ENCODE data around the gene ULK4.

The ULK4 gene

DNA sequence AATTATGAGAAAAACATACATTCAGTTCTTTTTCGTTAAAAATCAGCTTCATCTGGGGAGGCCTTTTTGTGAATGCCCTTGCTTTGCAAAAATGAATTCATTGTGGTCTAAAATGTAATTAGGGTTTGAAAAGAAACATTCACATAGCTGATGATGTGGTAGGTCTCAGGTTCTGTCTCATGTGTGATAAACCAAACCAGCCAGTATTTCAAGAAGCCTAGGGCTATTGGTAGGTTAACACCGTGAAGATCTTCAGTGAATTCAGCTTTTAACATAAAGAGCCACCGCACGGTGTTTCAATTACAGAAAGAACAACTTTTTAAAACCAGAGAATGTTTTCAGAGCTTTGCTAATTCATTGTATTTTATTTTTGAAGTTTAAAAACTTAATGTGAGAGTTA lies 720.7 kb downstream of the ULK4 start:
- no peak overlapping the region for H3K4me3 ChIP-seq (ENCODE audit: low read depth, low read length)

DNA sequence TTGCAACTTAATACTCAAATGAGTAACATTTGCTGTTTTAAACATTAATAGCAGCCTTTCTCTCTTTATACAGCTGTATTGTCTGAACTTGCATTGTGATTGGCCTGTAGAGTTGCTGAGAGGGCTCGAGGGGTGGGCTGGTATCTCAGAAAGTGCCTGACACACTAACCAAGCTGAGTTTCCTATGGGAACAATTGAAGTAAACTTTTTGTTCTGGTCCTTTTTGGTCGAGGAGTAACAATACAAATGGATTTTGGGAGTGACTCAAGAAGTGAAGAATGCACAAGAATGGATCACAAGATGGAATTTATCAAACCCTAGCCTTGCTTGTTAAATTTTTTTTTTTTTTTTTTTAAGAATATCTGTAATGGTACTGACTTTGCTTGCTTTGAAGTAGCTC lies 722.3 kb downstream of the ULK4 start:
- no peak overlapping the region for H3K4me3 ChIP-seq (ENCODE audit: low read depth, low read length)

DNA sequence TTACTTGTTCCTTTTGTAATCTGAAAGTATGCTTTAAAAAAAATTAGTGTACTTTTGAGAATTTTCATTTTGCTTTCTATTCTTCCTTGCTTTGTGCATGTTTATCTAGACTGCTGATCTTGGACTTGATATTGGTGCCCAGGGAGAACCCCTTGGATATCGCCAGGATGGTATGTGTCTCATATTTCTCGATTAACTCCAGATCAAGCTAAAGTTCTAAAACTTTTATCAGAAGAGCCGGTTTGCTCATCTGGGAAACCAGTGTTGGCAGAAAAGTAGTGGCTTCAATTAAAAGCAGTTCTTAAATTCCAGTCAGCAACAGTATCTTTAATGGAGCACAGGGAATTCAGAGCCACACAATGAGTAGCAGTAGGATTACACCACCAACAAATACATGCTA lies 724.0 kb downstream of the ULK4 start:
- no peak overlapping the region for H3K4me3 ChIP-seq (ENCODE audit: low read depth, low read length)

DNA sequence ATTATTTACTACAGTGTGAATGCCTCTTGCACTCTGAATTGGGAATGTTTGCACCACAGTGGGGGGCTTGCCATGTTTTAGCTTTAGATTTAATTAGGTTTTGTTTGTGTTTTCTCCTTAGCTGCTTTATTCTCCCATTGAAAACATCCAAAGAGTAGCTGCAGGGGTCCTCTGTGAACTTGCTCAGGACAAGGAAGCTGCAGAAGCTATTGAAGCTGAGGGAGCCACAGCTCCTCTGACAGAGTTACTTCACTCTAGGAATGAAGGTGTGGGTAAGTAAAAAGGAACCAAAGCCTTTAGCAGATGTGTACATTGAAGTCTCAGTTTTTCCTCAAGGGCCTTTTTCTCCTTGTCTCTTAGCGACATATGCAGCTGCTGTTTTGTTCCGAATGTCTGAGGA lies 725.7 kb downstream of the ULK4 start:
- H3K4me3 ChIP-seq (ENCODE audit: low read depth, low read length), result no peak overlapping the region

DNA sequence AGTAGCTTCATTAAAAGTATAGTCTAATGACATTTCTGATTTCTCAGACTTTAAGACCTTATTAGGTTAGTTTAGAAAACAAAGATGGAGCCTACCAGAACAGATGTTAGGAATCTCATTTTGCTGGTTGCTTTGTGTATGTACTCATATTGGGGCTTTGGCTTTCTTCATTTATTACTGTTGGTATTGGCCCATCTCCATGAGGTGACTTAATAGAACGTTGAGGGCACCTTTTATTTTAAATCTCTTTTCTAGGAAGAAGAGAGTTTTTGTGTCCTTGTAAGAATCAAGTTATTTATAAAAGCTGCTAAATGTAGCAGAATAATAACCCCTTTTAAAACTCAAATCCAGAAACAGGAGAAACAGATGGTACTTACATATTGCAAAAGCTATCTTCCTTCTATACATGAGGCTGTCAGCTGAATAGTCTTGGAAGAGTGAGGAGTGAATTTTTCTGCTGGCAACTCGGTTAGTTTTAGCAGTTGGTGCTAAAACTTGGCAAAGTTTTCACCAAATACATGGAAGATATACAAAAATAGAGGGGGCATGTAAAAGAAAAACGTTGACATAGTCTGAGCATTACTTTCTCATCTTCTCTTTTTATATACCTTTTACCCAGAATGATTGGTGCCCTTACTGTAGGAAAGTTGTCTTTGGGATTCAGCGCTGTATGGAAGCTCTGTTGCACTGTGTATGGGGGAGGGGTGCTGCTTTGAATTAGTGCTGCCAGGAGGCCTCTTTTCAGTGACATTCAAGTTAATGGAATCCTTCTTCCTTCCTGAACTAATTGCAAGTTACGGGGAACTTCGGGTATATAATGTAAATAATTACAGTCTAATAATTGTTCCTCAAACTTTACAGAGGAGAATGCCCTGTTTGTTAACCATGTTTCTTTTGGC lies 726.8 kb downstream of the ULK4 start:
- no peak overlapping the region for H3K4me3 ChIP-seq (ENCODE audit: low read depth, low read length)

DNA sequence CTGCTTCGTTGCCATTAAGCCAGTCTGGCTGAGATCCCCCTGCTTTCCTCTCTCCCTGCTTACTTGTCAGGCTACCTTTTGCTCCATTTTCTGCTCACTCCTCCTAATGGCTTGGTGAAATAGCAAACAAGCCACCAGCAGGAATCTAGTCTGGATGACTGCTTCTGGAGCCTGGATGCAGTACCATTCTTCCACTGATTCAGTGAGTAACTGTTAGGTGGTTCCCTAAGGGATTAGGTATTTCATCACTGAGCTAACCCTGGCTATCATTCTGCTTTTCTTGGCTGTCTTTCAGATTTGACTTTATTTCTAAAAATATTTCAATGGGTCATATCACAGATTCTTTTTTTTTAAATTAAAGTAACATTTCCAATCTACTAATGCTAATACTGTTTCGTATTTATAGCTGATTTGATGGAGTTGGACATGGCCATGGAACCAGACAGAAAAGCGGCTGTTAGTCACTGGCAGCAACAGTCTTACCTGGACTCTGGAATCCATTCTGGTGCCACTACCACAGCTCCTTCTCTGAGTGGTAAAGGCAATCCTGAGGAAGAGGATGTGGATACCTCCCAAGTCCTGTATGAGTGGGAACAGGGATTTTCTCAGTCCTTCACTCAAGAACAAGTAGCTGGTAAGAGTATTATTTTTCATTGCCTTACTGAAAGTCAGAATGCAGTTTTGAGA lies 737.6 kb downstream of the ULK4 start:
- no peak overlapping the region for H3K4me3 ChIP-seq (ENCODE audit: low read depth, low read length)

DNA sequence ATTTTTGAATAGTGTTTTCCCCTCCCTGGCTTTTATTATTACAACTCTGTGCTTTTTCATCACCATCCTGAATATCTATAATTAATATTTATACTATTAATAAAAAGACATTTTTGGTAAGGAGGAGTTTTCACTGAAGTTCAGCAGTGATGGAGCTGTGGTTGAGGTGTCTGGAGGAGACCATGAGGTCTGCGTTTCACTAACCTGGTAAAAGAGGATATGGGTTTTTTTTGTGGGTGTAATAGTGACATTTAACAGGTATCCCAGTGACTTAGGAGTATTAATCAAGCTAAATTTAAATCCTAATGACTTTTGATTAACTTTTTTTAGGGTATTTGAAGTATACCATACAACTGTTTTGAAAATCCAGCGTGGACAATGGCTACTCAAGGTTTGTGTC lies 738.2 kb downstream of the ULK4 start:
- H3K4me3 ChIP-seq (ENCODE audit: low read depth, low read length), result no peak overlapping the region

DNA sequence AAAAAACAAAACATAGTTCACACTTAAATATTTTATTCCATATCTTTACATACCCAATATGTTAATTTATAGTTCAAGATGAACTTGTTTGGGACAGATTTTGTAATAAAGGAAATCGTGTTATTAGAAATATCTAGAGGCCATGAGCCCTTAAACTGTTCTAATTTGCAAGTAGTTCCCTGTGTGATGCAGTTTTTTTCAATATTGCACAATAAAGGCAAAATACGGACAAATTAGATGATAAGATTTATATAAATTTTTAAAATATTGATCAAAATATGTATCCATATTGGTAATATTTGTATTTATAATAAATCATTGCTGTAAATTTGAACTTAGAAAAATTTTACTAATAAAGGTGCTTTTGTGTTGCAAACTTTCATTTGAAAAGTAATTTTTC lies 738.8 kb downstream of the ULK4 start:
- no peak overlapping the region for H3K4me3 ChIP-seq (ENCODE audit: low read depth, low read length)

DNA sequence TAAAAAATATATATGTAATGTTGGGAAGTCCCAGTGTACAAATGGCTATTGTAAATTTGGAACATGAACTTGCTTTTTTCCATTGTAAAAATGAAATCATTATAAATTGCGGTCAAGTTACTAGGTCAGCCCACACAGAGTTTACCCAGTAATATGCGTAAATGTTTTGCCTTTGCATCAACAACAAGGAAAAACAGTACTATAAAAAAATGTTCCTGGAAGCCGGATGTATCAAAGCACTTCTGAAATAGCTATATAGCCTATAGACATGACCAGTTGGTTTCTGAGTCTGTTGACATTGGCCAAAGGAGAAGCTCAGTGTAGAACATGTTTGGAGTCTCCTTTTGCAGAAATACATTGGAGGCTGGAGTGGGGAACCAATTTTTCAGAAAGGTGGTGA lies 739.4 kb downstream of the ULK4 start:
- H3K4me3 ChIP-seq (ENCODE audit: low read depth, low read length), result no peak overlapping the region

DNA sequence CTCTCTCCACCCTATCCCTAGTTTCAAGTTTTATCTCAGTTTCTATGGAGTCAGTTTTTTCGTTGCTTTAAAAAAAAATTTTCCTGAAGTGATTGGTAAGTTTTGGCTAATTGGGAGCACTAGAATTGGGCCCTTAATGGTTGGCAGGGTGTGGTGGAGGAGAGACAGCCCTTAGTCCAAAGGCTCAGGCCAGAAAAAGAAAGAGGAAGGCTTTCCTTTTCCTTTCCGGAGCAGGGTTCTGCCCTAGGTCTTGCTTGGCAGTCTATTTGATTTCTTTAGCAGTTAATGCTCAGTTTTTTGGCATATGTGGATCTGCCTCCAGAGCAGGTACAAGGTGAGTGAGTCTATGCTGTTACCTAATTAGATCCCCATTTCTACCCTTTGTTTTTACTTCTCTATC lies 739.9 kb downstream of the ULK4 start:
- no peak overlapping the region for H3K4me3 ChIP-seq (ENCODE audit: low read depth, low read length)

DNA sequence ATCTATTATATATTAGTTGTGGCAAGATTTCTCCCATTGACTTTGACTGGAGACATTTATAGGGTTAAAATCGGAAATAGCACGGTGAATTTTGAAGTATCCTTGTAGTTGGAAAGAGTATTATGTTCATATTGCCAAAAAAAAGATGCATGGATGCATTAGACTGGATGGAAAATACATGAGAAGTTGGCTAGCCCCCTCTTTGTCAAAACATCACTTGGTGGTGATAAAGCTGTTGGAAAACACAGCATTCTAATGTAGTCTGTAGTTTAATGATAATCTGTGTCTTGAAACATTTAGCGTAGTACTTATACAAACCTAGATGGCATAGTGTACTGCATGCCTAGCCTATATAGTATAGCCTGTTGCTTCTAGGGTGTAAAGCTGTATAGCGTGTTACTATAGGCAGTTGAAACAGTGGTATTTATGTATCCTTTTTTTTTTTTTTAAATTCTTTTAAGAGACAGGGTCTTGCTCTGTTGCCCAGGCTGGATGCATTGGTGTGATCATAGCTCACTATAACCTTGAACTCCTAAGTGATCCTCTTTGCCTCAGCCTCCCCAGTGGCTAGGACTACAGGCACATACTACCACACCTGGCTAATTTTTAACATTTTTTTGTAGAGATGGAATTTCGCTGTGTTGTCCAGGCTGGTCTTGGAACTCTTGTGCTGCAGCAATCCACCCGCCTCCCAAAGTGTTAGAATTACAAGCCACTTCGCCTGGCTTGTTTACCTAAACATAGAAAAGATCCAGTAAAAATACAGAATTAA lies 740.8 kb downstream of the ULK4 start:
- H3K4me3 ChIP-seq (ENCODE audit: low read depth, low read length), result no peak overlapping the region

DNA sequence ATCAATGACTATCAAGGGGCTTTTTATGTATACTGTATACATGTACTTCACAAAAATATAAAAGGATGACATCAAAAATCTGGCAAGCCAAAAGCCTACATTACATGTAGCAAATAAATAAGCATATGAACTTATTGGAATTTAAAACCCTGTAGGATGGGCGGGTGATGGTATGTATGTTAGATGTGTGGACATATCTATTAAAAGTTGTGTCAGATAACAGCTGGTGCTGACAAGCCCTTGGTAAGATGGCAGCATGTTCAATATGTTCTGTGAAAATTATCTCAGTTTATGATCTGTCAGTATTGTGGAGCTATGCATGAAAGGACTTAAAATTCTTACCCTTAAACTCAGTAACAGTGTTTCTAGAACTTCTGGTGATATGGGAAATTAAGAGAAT lies 742.5 kb downstream of the ULK4 start:
- H3K4me3 ChIP-seq (ENCODE audit: low read depth, low read length), result no peak overlapping the region

DNA sequence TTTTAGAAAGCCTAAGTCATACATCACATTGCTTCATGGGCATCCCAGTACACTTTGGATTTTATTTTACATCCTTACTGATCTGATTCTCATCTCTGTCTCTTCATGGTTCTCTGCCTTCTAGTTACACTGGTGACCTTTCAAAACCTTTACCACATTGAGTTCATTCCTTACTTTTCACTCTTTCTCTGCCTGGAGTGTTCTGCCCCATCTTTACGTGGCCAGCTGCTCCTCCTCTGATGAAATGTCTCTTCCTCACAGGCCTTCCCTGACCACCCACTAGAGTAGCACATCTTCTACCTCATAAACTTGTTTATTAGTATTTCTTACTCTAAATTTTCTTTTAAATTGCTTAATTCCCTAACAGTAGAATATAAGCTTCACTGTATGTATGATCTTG lies 744.9 kb downstream of the ULK4 start:
- no peak overlapping the region for H3K4me3 ChIP-seq (ENCODE audit: low read depth, low read length)

DNA sequence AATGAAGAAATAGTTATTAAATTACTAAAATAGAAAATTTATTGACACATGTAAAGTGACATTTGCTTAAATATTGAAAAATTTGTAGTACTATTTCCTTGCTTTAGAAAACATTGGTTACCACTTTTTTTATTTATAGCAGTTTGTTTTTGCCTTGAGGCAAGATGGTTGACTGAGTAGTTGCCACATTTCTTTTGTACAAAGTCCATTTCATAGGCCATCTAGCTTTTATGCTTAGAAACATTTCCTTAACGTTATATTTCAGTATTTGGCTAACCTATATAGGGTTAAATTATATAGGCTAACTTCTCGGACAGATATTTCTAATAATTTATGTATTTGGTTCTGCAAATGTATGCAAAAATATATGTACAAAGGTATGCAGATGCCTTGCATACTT lies 745.5 kb downstream of the ULK4 start:
- H3K4me3 ChIP-seq (ENCODE audit: low read depth, low read length), result no peak overlapping the region

DNA sequence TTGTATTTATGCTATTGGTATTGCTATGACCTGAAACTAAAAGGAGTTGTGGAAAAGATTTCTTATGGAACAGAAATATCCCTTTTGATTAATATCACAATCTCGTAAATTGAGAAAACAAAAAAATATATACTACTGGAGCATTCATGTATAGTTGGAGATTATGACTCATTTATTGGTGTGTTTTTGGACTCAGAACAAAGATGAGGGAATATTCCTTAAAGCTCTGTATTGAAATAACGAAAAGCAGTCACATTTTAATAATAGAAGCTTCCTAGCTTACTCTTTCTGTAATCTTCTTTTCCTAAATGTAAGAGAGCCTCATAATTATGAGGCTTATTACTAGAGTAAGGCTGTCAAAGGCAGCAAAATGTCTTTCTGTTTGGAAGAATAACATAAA lies 748.3 kb downstream of the ULK4 start:
- H3K4me3 ChIP-seq (ENCODE audit: low read depth, low read length), result no peak overlapping the region

DNA sequence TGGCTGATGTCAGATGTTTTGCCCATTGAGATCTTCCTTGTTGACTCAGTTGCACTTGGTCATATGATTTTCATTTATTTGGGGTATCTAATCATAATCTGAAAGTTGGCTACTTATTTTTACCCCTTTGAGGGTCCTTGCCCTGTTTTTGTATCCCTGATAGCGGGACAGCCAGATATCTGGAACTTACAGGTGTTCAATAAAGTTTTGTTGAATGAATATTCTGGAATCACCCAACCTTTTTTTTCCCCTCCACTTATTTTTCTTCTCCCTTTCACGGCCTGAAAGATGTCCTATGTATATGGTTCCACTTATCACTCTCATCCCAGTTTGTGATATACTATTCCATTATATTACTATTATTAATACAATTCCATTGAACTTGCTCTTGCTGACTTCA lies 749.8 kb downstream of the ULK4 start:
- no peak overlapping the region for H3K4me3 ChIP-seq (ENCODE audit: low read depth, low read length)

DNA sequence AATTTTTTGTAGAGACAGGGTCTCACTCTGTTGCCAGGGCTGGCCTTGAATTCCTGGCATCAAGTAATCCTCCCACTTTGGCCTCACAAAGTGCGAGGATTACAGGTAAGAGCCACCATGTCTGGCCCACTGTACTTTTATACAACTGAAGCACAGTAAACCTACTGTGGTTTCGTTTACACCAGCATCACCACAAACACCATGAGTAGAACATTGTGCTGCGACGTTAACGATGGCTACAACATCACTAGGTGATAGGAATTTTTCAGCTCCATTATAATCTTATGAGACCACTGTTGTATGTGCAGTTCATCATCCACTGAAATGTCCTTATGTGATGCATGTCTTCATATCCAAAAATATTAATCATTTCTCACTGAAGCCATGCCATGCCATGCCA lies 750.9 kb downstream of the ULK4 start:
- H3K4me3 ChIP-seq (ENCODE audit: low read depth, low read length), result no peak overlapping the region

DNA sequence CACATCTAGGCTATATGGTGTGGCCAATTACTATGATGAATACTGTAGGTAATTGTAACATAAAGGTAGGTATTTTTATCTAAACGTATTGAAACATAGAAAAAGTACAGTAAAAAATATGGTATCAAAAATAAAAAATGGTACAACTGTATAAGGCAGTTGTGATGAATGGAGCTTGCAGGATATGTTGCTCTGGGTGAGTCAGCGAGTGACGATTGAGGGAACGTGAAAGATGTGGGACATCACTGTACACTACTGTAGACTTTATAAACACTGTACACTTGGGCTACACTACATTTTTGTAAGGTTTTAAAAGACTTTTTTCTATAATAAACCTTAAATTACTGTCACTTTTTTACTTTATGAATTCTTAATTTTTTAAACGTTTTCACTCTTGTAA lies 752.3 kb downstream of the ULK4 start:
- no peak overlapping the region for H3K4me3 ChIP-seq (ENCODE audit: low read depth, low read length)

DNA sequence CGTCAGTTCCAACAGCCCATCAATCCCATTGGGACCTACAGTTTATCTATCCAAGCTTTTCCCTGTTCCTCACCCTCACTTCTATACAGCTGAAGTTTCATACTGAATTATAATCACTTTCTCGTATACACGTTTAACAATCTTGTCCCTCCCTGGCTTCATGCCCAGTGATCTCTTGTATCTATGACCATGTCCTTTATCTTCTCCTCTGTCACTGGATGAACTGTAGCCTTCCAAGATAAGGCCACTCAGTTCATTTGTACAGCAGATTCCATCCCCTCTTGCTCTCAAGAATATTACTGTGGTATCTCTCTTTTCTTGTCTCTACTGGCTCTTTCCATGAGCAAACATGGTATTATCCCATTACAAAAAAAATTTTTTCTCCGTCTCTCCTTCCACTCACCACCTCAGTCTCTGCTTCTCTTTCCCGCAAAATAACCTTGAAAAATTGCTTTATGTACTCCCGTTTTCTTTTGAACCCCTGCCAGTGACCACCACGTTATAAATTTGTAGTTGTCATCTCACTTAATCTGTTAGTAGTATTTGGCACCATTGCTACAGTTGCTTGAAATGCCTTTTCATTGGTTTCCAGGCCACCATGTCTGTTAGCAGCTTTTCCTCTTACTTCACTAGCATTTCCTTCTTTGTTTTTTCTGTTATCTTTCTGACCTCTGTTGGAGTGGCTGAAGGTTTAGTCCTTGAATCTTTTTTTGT lies 753.2 kb downstream of the ULK4 start:
- H3K4me3 ChIP-seq (ENCODE audit: low read depth, low read length), result no peak overlapping the region

DNA sequence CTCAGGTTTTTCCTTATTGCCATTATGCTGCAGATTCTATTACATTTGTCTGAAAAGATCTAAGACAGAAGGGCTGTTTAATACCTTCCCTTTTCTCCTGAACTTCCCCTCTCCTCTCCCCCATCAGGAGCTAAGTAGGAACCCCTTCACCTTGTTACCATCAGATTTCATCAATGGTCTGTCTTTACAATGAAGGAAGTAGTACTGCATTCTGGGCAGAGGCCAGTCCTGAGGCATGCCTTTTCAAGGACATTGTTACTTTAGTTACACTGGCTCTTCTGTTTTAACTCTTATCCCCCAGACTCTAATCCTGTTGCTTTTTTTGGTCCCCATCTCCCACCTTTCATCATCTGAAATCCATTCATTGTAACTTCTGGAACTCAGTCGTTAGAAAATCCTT lies 754.5 kb downstream of the ULK4 start:
- H3K4me3 ChIP-seq (ENCODE audit: low read depth, low read length), result no peak overlapping the region

DNA sequence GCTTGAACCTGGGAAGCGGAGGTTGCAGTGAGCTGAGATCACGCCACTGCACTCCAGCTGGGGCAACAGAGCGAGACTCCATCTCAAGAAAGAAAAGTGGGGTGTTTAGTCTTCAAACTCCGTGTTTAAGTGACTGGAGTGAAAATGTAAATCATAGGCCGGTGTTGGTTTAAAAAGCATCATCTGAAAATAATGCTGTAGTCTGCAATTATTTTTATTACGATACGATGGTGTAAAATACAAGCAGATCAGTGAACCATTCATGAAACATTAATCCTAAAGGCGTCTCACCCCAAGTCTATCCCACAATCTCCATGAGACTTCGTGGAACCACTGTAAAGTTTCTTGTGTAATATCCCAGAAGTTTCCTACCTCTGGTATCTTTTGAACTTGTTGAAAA lies 756.3 kb downstream of the ULK4 start:
- no peak overlapping the region for H3K4me3 ChIP-seq (ENCODE audit: low read depth, low read length)

All from iPS-11a (cell line).